ENCODE measurements around the gene TMEM129.

Gene TMEM129

GRCh38 chr4:1750381-1751154, 29.4 kb upstream of the TMEM129 start:
- Histone ChIP-seq H3K79me2 (ENCODE audit: control insufficient read depth, insufficient read depth, low read length, poor library complexity) (no peaks in the 10 kb centered on the region), H3K23ac (ENCODE audit: low read length) (no peak overlapping the region), H3K14ac (ENCODE audit: low read length) (no peak overlapping the region), H3K27ac (ENCODE audit: low read depth, low read length) (no peak overlapping the region), H3K18ac (ENCODE audit: low read length) (no peak overlapping the region), H3K4me3 (ENCODE audit: low read depth, low read length) (no peak overlapping the region), H2AK5ac (ENCODE audit: low read length) (no peak overlapping the region), H2BK12ac (ENCODE audit: low read length) (no peak overlapping the region), H4K12ac (ENCODE audit: low read depth, low read length) (no peak overlapping the region), H2AFZ (ENCODE audit: insufficient read depth, low read length, poor library complexity) (no peak overlapping the region), H3K9me3 (ENCODE audit: insufficient read depth, low read depth, low read length) (no peaks in the 10 kb centered on the region), H3K9ac (ENCODE audit: low read length) (no peak overlapping the region), H3K4ac (ENCODE audit: low read depth, low read length) (no peak overlapping the region), H3K4me2 (ENCODE audit: low read length) (no peak overlapping the region), H3K4me1 (ENCODE audit: control insufficient read depth in 1 of 2, insufficient read depth in 2 of 2, low read length in 2 of 2) (peaks cover 0 to 3% of the 10 kb centered on the region in 2 experiments), H3K79me1 (ENCODE audit: low read length) (no peaks in the 10 kb centered on the region), H3K36me3 (ENCODE audit: control insufficient read depth in 1 of 2, insufficient read depth in 2 of 2, low read length in 2 of 2) (no peaks in the 10 kb centered on the region), H3K27me3 (ENCODE audit: insufficient read depth, low read length) (no peaks in the 10 kb centered on the region), H4K8ac (ENCODE audit: low read depth, low read length) (no peak overlapping the region), H2BK5ac (ENCODE audit: low read depth, low read length, poor library complexity) (no peak overlapping the region), H4K91ac (ENCODE audit: low read depth, low read length) (no peak overlapping the region), H2BK120ac (ENCODE audit: insufficient read depth, low read length, poor library complexity) (no peak overlapping the region)
- WGBS (ENCODE audit: extremely low coverage, insufficient coverage, insufficient read length) = no CpG with 5 or more reads among the region's 18 CpGs
- no peak for DNase-seq

DNA sequence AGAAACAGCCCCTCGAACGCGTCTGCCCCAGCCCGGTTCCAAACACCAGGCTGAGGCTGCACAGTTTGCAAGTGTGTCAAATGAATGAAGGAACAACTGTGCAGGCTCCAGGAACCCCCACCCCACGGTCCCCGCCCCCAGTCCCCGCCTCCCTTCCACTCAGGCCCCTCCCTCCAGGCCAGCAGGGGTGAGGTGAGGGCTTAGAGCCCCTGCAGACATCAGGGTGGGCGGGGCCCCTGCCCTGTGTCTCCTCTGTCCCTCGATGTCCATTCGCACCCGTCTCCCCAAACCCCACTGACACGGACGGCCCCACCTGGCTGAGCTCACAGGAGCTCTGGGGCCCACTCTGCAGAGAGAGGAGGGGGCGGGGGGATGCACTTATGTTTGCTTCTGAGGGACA, 28.7 kb upstream of the TMEM129 start:
- WGBS (ENCODE audit: extremely low coverage, insufficient coverage, insufficient read length) = no CpG with 5 or more reads among the region's 14 CpGs
- Histone ChIP-seq H4K91ac (ENCODE audit: low read depth, low read length) (no peak overlapping the region), H2BK5ac (ENCODE audit: low read depth, low read length, poor library complexity) (no peak overlapping the region)

GRCh38 chr4:1749370-1749769, 28.2 kb upstream of the TMEM129 start:
- DNase-seq = no peak
- H3K4me2 ChIP-seq (ENCODE audit: low read length) = no peak overlapping the region
- no peak overlapping the region for H2BK120ac ChIP-seq (ENCODE audit: insufficient read depth, low read length, poor library complexity)
- H3K14ac ChIP-seq (ENCODE audit: low read length) = no peak overlapping the region
- no peak overlapping the region for H2AFZ ChIP-seq (ENCODE audit: insufficient read depth, low read length, poor library complexity)
- no peak overlapping the region for H2BK12ac ChIP-seq (ENCODE audit: low read length)
- no peak overlapping the region for H3K27ac ChIP-seq (ENCODE audit: low read depth, low read length)
- H3K4me3 ChIP-seq (ENCODE audit: low read depth, low read length) = no peak overlapping the region
- no peaks in the 10 kb centered on the region for H3K27me3 ChIP-seq (ENCODE audit: insufficient read depth, low read length)
- no peaks in the 10 kb centered on the region for H3K79me1 ChIP-seq (ENCODE audit: low read length)
- no peak overlapping the region for H3K23ac ChIP-seq (ENCODE audit: low read length)
- WGBS (ENCODE audit: extremely low coverage, insufficient coverage, insufficient read length) = no CpG with 5 or more reads among the region's 3 CpGs
- no peak overlapping the region for H2AK5ac ChIP-seq (ENCODE audit: low read length)
- H4K12ac ChIP-seq (ENCODE audit: low read depth, low read length) = no peak overlapping the region
- H4K91ac ChIP-seq (ENCODE audit: low read depth, low read length) = no peak overlapping the region
- H3K9me3 ChIP-seq (ENCODE audit: insufficient read depth, low read depth, low read length) = no peaks in the 10 kb centered on the region
- no peak overlapping the region for H2BK5ac ChIP-seq (ENCODE audit: low read depth, low read length, poor library complexity)
- H3K4me1 ChIP-seq (ENCODE audit: control insufficient read depth in 1 of 2, insufficient read depth in 2 of 2, low read length in 2 of 2) = peaks cover 0 to 3% of the 10 kb centered on the region in 2 experiments
- no peak overlapping the region for H3K4ac ChIP-seq (ENCODE audit: low read depth, low read length)
- H4K8ac ChIP-seq (ENCODE audit: low read depth, low read length) = no peak overlapping the region
- H3K36me3 ChIP-seq (ENCODE audit: control insufficient read depth in 1 of 2, insufficient read depth in 2 of 2, low read length in 2 of 2) = peaks cover 7 to 8% of the 10 kb centered on the region in 2 experiments
- no peaks in the 10 kb centered on the region for H3K79me2 ChIP-seq (ENCODE audit: control insufficient read depth, insufficient read depth, low read length, poor library complexity)
- H3K18ac ChIP-seq (ENCODE audit: low read length) = no peak overlapping the region
- no peak overlapping the region for H3K9ac ChIP-seq (ENCODE audit: low read length)

More for the DNA sequence above, 28.7 kb upstream of the TMEM129 start:
- H2AK5ac ChIP-seq (ENCODE audit: low read length) = no peak overlapping the region
- no peak for DNase-seq
- no peak overlapping the region for H3K4me2 ChIP-seq (ENCODE audit: low read length)
- peaks cover 0 to 3% of the 10 kb centered on the region in 2 experiments for H3K4me1 ChIP-seq (ENCODE audit: control insufficient read depth in 1 of 2, insufficient read depth in 2 of 2, low read length in 2 of 2)
- H3K4me3 ChIP-seq (ENCODE audit: low read depth, low read length) = no peak overlapping the region
- H4K8ac ChIP-seq (ENCODE audit: low read depth, low read length) = no peak overlapping the region
- H3K36me3 ChIP-seq (ENCODE audit: control insufficient read depth in 1 of 2, insufficient read depth in 2 of 2, low read length in 2 of 2) = peaks cover 3% of the 10 kb centered on the region in 2 experiments
- H3K23ac ChIP-seq (ENCODE audit: low read length) = no peak overlapping the region
- H4K12ac ChIP-seq (ENCODE audit: low read depth, low read length) = no peak overlapping the region
- no peak overlapping the region for H3K9ac ChIP-seq (ENCODE audit: low read length)
- no peak overlapping the region for H3K4ac ChIP-seq (ENCODE audit: low read depth, low read length)
- no peak overlapping the region for H2BK12ac ChIP-seq (ENCODE audit: low read length)
- no peaks in the 10 kb centered on the region for H3K27me3 ChIP-seq (ENCODE audit: insufficient read depth, low read length)
- H2AFZ ChIP-seq (ENCODE audit: insufficient read depth, low read length, poor library complexity) = no peak overlapping the region
- no peak overlapping the region for H2BK120ac ChIP-seq (ENCODE audit: insufficient read depth, low read length, poor library complexity)
- H3K79me1 ChIP-seq (ENCODE audit: low read length) = no peaks in the 10 kb centered on the region
- H3K27ac ChIP-seq (ENCODE audit: low read depth, low read length) = no peak overlapping the region
- H3K9me3 ChIP-seq (ENCODE audit: insufficient read depth, low read depth, low read length) = no peaks in the 10 kb centered on the region
- no peak overlapping the region for H3K14ac ChIP-seq (ENCODE audit: low read length)
- no peak overlapping the region for H3K18ac ChIP-seq (ENCODE audit: low read length)
- no peaks in the 10 kb centered on the region for H3K79me2 ChIP-seq (ENCODE audit: control insufficient read depth, insufficient read depth, low read length, poor library complexity)

- Histone ChIP-seq H3K23ac (ENCODE audit: low read length) (no peak overlapping the region), H3K4ac (ENCODE audit: low read depth, low read length) (no peak overlapping the region), H4K8ac (ENCODE audit: low read depth, low read length) (no peak overlapping the region), H3K4me3 (ENCODE audit: low read depth, low read length) (no peak overlapping the region), H3K9ac (ENCODE audit: low read length) (no peak overlapping the region), H4K91ac (ENCODE audit: low read depth, low read length) (no peak overlapping the region), H3K14ac (ENCODE audit: low read length) (no peak overlapping the region), H3K27me3 (ENCODE audit: insufficient read depth, low read length) (no peaks in the 10 kb centered on the region), H4K12ac (ENCODE audit: low read depth, low read length) (no peak overlapping the region), H3K4me1 (ENCODE audit: control insufficient read depth in 1 of 2, insufficient read depth in 2 of 2, low read length in 2 of 2) (peaks cover 0 to 3% of the 10 kb centered on the region in 2 experiments), H2BK5ac (ENCODE audit: low read depth, low read length, poor library complexity) (no peak overlapping the region), H2AK5ac (ENCODE audit: low read length) (no peak overlapping the region), H3K18ac (ENCODE audit: low read length) (no peak overlapping the region), H3K36me3 (ENCODE audit: control insufficient read depth in 1 of 2, insufficient read depth in 2 of 2, low read length in 2 of 2) (peaks cover 15 to 16% of the 10 kb centered on the region in 2 experiments), H3K9me3 (ENCODE audit: insufficient read depth, low read depth, low read length) (no peaks in the 10 kb centered on the region), H2BK120ac (ENCODE audit: insufficient read depth, low read length, poor library complexity) (no peak overlapping the region), H3K79me1 (ENCODE audit: low read length) (no peaks in the 10 kb centered on the region), H3K4me2 (ENCODE audit: low read length) (peak overlapping the region; percentile 31), H3K27ac (ENCODE audit: low read depth, low read length) (no peak overlapping the region), H3K79me2 (ENCODE audit: control insufficient read depth, insufficient read depth, low read length, poor library complexity) (no peaks in the 10 kb centered on the region), H2BK12ac (ENCODE audit: low read length) (no peak overlapping the region), H2AFZ (ENCODE audit: insufficient read depth, low read length, poor library complexity) (no peak overlapping the region)
- WGBS (ENCODE audit: extremely low coverage, insufficient coverage, insufficient read length) = no CpG with 5 or more reads among the region's 29 CpGs
- DNase-seq = peak; percentile 24 to 66
These were observed 27.4 kb upstream of the TMEM129 start for GRCh38 chr4:1748465-1748995.

Measured in trophoblast cell (in vitro differentiated cells and primary cell).